Karpas-422 (cell line): ENCODE data around the gene TAPBP. TPM values are rescaled to one million over a fixed set of nuclear protein-coding genes. Genes with fewer than 3 reads are reported as not detected.
A peak's percentile ranks its signal among the peaks of the same experiment; 100 is the strongest.

ENCODE experiments used
- DNase-seq: peaks from one replicate; pipeline ENCODE4 v3.0.0-alpha.2; 2015
- H2AFZ ChIP-seq: fragments of 200-600 bp; sonication (generic); 2 replicates; pipeline ENCODE4 v1.6.1; 2014; ENCODE audit warnings: antibody characterized with exemption, low read length, mixed read lengths
- H3K27ac ChIP-seq: fragments of 200-600 bp; sonication (generic); 2 replicates; pipeline ENCODE4 v1.5.1; 2014; ENCODE audit warnings: mild to moderate bottlenecking, low read length, moderate library complexity
- H3K27me3 ChIP-seq: fragments of 200-600 bp; sonication (generic); 2 replicates; pipeline ENCODE4 v1.6.1; 2014; ENCODE audit warnings: low read length, mixed read lengths
- H3K36me3 ChIP-seq: fragments of 200-600 bp; sonication (generic); 2 replicates; pipeline ENCODE4 v1.6.1; 2014; ENCODE audit warnings: low read length, mixed read lengths; ENCODE audit not compliant: insufficient read depth
- H3K4me1 ChIP-seq: fragments of 200-600 bp; sonication (generic); 2 replicates; pipeline ENCODE4 v1.6.1; 2014; ENCODE audit warnings: mild to moderate bottlenecking, low read length, mixed read lengths
- H3K4me2 ChIP-seq: fragments of 200-600 bp; sonication (generic); 2 replicates; pipeline ENCODE4 v1.6.1; 2014; ENCODE audit warnings: low read length, low read depth, mild to moderate bottlenecking; ENCODE audit not compliant: poor library complexity, severe bottlenecking
- H3K4me3 ChIP-seq: fragments of 200-600 bp; sonication (generic); 2 replicates; pipeline ENCODE4 v1.5.1; 2014; ENCODE audit warnings: mild to moderate bottlenecking, antibody characterized with exemption, low read length, mixed read lengths
- H3K79me2 ChIP-seq: fragments of 200-600 bp; sonication (generic); 2 replicates; pipeline ENCODE4 v1.6.1; 2014; ENCODE audit warnings: mild to moderate bottlenecking, low read length, mixed read lengths
- H3K9ac ChIP-seq: fragments of 200-600 bp; sonication (generic); 2 replicates; pipeline ENCODE4 v1.6.0; 2014; ENCODE audit warnings: low read length
- H3K9me2 ChIP-seq: fragments of 200-600 bp; sonication (generic), shearing (Covaris generic); replicated peaks from 2 replicates; pipeline ENCODE4 v1.6.0; 2014; ENCODE audit warnings: mild to moderate bottlenecking, low read length, moderate library complexity; ENCODE audit not compliant: insufficient read depth
- H3K9me3 ChIP-seq: fragments of 300-700, 200-600 bp; sonication (generic); 2 replicates; pipeline ENCODE4 v1.6.1; 2014; ENCODE audit warnings: low read length, mixed read lengths
- H4K20me1 ChIP-seq: fragments of 200-600 bp; sonication (generic); 2 replicates; pipeline ENCODE4 v1.6.1; 2014; ENCODE audit warnings: mild to moderate bottlenecking, antibody characterized with exemption, low read length, low read depth; ENCODE audit not compliant: insufficient read depth
- total RNA-seq: library from RNA; depleted of rRNA; stranded (reverse); fragments of >200 nt; shearing (Covaris generic); gene quantifications from 2 replicates; pipeline ENCODE4 v1.2.3, GENCODE V29; 2014; ENCODE audit warnings: low replicate concordance

TAPBP gene
- total RNA-seq, 1 experiment from 2014 or later, result 102 TPM

DNA sequence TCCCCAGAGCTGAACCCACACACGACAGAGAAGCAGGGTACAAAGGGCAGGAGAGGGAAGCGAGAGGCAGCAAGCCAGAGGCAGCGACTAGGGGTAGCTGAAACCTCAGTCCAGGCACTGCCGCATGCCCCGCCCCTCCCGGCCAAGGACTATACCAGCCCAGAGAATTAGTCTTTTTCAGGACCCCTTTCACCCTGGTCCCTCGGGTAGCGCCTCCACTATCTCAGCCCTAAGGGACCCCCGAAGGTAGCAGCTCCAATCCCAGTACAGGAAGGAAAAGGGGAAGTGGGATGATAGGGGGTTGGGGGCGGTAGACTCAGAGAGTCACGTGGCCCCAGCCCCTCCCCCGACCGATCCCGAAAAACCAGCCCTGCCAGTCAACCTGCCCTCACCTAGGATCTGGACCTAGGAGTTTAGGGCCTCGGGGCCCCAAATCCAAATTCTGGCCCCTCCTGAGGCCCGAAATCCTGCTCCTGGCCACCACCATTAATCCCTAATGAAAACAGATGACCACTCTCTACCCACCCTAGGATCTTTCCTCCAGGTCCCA is 16.4 kb downstream of the TAPBP start:
- H3K9ac ChIP-seq, result peak overlapping the region; percentile 84
- peak overlapping the region; percentile 92 for H3K27ac ChIP-seq
- peaks cover 19% of the 10 kb centered on the region for H3K79me2 ChIP-seq

DNA sequence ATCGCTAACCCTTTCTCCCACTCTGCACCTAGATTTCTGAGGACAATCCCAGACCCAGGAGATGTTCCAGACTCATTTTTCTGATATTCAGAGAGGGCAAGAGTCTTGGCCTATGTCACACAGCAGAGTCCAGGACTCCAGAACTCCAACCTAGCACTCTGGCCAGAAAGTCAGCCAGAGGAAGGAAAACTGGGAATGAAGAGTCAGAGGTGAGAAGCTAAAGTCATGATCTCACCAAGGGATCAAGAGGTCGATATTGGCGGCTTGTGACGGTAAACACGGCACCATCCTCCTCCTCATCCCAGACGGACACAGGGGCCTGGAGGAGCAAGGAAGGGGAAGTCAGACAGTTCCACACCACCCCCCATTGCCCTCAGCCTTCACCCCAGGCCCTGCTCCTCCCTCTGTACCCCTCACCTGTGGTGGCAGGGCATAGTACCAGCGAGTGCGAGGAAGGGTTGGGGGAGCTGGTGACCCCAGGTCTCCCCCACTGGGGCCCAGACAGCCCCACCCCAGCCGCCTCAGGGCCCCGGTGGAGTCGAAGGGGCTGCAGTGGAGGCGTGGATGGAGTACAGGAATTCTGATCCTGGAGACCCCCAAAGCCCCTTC is 17.0 kb downstream of the TAPBP start:
- H3K4me2 ChIP-seq, result peak overlapping the region; percentile 79
- peaks cover 19% of the 10 kb centered on the region for H3K79me2 ChIP-seq
- H3K4me3 ChIP-seq, result peak overlapping the region; percentile 74
- DNase-seq, result no peak
- H3K4me1 ChIP-seq, result peaks cover 20% of the 10 kb centered on the region
- H3K9me2 ChIP-seq, result no peaks in the 10 kb centered on the region
- H3K27me3 ChIP-seq, result no peaks in the 10 kb centered on the region
- no peak overlapping the region; the same call in 1 of the 2 replicates for H2AFZ ChIP-seq
- H3K27ac ChIP-seq, result peak overlapping the region; percentile 92
- peaks cover 3% of the 10 kb centered on the region; the same call in 1 of the 2 replicates for H3K36me3 ChIP-seq
- no peaks in the 10 kb centered on the region for H4K20me1 ChIP-seq
- H3K9ac ChIP-seq, result peak overlapping the region; percentile 84
- H3K9me3 ChIP-seq, result no peaks in the 10 kb centered on the region

More for the DNA sequence above, 16.4 kb downstream of the TAPBP start:
- Histone ChIP-seq H3K27me3 (no peaks in the 10 kb centered on the region), H2AFZ (peak overlapping the region; percentile 24; the same call in 1 of the 2 replicates), H3K4me2 (peak overlapping the region; percentile 79), H3K9me2 (no peaks in the 10 kb centered on the region), H4K20me1 (no peaks in the 10 kb centered on the region), H3K9me3 (no peaks in the 10 kb centered on the region), H3K4me3 (peak overlapping the region; percentile 74), H3K4me1 (peaks cover 20% of the 10 kb centered on the region), H3K36me3 (peaks cover 3% of the 10 kb centered on the region; the same call in 1 of the 2 replicates)
- peak; percentile 72 for DNase-seq

DNA sequence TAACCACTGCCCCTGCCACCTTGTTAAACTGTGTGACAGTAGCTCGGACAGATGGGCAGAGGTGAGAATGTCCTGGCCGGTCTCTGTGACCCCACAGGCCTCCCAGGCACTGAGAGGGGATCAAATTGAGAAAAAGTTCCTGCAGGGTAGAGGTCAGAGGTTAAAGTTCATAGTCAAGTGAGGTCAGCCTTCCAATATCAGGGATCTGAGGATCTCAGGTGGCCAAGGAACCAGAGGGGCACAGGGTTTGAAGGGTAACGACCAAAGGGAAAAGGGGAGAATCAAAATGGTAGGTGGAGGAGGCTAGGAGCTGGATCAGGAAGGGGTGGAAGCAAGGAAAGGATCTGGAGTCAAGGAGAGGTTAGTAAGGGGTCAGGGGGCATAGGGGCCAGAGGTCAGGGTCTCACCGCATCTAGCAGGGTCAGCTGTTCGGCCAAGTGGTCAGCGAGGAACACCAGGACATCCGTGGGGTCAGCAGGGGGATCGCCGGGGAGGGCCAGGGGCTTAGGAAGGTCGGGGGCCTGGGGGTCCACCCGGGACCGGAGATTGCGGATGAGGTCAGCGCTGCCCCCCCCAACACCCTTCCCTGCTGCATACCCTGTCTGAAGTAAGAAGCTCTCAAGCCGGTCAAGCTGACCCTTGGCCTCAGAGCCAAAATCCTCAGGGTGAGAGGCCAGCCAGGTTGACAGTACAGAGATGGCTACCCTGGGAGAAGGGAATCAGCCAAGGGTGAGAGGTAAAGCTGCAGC is 18.1 kb downstream of the TAPBP start:
- H4K20me1 ChIP-seq, result no peaks in the 10 kb centered on the region
- DNase-seq, result no peak
- peaks cover 27% of the 10 kb centered on the region for H3K4me1 ChIP-seq
- no peaks in the 10 kb centered on the region for H3K27me3 ChIP-seq
- H2AFZ ChIP-seq, result no peak overlapping the region
- no peak overlapping the region for H3K4me2 ChIP-seq
- peaks cover 27% of the 10 kb centered on the region for H3K79me2 ChIP-seq
- H3K9me2 ChIP-seq, result no peaks in the 10 kb centered on the region
- no peak overlapping the region for H3K9ac ChIP-seq
- H3K9me3 ChIP-seq, result no peaks in the 10 kb centered on the region
- H3K27ac ChIP-seq, result no peak overlapping the region
- no peak overlapping the region for H3K4me3 ChIP-seq
- peaks cover 9% of the 10 kb centered on the region; the same call in 1 of the 2 replicates for H3K36me3 ChIP-seq

DNA sequence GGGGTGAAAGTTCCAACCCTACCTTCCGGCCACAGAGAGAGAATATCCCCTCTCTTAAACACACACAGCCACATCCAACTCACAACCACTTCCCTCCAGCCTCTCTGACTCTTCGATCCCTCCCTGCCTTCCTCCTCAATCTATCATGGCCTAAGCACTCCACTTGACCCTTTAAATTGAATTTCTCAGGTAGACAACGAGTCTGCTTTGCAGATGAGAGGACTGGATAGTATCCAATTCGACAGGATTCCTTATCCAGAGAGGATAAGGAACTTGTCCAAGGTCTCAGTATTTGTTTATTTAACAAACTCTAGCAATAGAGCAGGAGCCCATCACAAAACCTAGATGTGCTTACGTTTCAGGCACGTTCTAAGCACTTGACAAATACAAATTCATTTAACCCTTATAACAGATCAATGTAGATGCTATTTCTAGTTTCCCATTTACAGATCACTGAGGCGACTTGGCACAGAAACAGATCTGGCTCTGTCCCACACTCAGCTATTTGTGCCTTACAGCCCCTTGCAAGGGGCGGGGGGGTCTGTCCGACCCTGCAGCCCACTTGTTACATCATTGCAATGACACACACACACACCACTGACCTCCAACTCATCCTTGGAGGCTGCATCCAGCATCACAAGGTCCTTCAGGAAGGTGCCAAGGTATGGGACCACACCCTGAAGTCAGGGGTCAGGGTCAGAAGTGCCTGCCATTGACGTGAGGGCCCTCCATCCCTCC is 19.6 kb downstream of the TAPBP start:
- no peak for DNase-seq
- no peak overlapping the region for H3K27ac ChIP-seq
- H3K4me3 ChIP-seq, result no peak overlapping the region
- no peak overlapping the region for H2AFZ ChIP-seq
- peaks cover 10% of the 10 kb centered on the region; the same call in 1 of the 2 replicates for H3K36me3 ChIP-seq
- H3K79me2 ChIP-seq, result peaks cover 36% of the 10 kb centered on the region
- no peak overlapping the region for H3K4me2 ChIP-seq
- H3K4me1 ChIP-seq, result peaks cover 26% of the 10 kb centered on the region
- H3K27me3 ChIP-seq, result no peaks in the 10 kb centered on the region
- H3K9me2 ChIP-seq, result no peaks in the 10 kb centered on the region
- H3K9me3 ChIP-seq, result no peaks in the 10 kb centered on the region
- no peaks in the 10 kb centered on the region for H4K20me1 ChIP-seq
- H3K9ac ChIP-seq, result no peak overlapping the region

DNA sequence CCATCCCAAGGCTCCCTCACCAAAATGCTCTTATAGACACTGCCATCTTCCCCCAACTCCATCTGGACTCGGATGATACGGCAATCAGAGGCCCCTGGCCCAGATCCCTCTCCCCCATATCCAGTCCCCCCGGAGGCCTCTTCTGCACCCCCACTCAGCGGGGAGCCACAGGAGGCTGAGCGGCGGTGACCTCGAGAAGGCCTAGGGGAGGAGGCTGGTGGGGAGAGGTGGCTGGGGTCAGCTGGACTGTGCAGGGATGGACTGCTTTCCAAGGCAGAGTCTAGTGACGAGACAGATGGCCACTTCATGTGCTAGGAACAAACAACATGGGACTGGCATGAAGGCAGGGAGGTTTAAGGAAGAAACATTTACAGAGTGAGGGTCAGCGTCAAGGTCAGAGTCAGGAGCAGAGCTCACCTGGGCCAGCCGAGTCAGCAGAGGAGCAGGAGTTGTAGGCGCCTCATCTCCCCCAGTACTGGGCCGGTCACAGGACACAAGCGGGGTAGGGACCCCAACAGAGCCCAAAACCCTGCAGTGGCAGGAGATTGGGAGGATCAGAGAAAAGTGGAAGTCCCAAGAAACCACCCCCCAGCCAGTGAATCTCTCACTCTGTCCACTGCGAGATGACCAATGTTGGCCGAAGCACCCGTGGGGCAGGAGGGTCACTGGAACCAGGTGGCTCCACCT is 20.7 kb downstream of the TAPBP start:
- peaks cover 44% of the 10 kb centered on the region for H3K79me2 ChIP-seq
- H3K4me2 ChIP-seq, result no peak overlapping the region
- no peak overlapping the region for H2AFZ ChIP-seq
- no peak overlapping the region for H3K4me3 ChIP-seq
- no peaks in the 10 kb centered on the region for H4K20me1 ChIP-seq
- H3K9me3 ChIP-seq, result no peaks in the 10 kb centered on the region
- H3K27ac ChIP-seq, result no peak overlapping the region
- H3K4me1 ChIP-seq, result peaks cover 27% of the 10 kb centered on the region
- no peaks in the 10 kb centered on the region for H3K9me2 ChIP-seq
- DNase-seq, result no peak
- peaks cover 10% of the 10 kb centered on the region; the same call in 1 of the 2 replicates for H3K36me3 ChIP-seq
- no peaks in the 10 kb centered on the region for H3K27me3 ChIP-seq
- H3K9ac ChIP-seq, result no peak overlapping the region

DNA sequence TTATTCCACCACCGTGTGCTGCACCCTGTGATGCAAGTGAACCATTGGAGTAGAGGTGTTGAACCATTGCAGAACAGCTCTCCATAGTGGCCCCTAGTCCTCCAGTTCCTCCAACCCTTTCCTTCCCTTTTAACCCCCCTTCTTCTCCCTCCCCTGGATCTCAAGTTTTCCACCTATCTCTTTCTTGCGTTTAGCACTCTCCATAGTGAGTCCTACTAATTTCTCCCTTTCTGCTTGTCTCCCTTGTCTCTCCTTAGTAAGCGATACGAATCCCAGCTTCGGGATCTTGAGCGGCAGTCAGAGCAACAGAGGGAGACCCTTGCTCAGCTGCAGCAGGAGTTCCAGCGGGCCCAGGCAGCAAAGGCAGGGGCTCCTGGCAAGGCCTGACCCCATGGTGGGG is 23.4 kb downstream of the TAPBP start:
- H3K4me1 ChIP-seq, result peaks cover 23% of the 10 kb centered on the region
- no peaks in the 10 kb centered on the region for H3K9me3 ChIP-seq
- peak overlapping the region; percentile 88 for H3K4me3 ChIP-seq
- peak overlapping the region; percentile 68 for H3K4me2 ChIP-seq
- no peaks in the 10 kb centered on the region for H3K9me2 ChIP-seq
- H3K79me2 ChIP-seq, result peaks cover 46% of the 10 kb centered on the region
- no peaks in the 10 kb centered on the region for H4K20me1 ChIP-seq
- no peak overlapping the region for H2AFZ ChIP-seq
- no peak for DNase-seq
- H3K36me3 ChIP-seq, result peaks cover 25% of the 10 kb centered on the region; the same call in 1 of the 2 replicates
- no peak overlapping the region for H3K27ac ChIP-seq
- H3K9ac ChIP-seq, result peak overlapping the region; percentile 88
- no peaks in the 10 kb centered on the region for H3K27me3 ChIP-seq

DNA sequence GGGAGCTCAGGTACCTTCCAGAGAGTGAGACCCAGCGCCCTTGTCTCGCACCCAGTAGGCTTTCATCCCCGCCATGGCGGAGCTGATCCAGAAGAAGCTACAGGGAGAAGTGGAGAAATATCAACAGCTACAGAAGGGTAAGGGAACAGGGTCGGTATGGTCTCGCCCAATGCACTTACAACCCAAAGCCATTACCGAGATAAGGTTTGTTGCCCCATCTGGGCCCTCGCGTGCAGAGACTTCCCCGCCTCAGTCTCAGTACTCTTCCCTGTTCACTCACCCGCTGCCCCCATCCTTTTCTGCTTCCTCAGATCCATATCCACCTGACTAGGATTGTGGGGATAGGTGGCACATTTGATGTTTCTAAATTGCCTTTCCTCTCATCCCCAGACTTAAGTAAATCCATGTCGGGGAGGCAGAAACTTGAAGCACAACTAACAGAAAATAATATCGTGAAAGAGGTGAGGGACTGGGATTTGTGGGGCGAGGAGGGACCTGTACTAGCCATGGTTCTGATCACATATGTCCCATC is 24.0 kb downstream of the TAPBP start:
- Histone ChIP-seq H4K20me1 (no peaks in the 10 kb centered on the region), H3K27ac (peak overlapping the region; percentile 13; the same call in 1 of the 2 replicates), H2AFZ (no peak overlapping the region; the same call in 1 of the 2 replicates), H3K79me2 (peaks cover 46% of the 10 kb centered on the region), H3K4me1 (peaks cover 23% of the 10 kb centered on the region), H3K27me3 (no peaks in the 10 kb centered on the region), H3K36me3 (peaks cover 25% of the 10 kb centered on the region; the same call in 1 of the 2 replicates), H3K4me2 (peak overlapping the region; percentile 68), H3K9ac (peak overlapping the region; percentile 88), H3K4me3 (peak overlapping the region; percentile 88), H3K9me3 (no peaks in the 10 kb centered on the region), H3K9me2 (no peaks in the 10 kb centered on the region)
- no peak for DNase-seq
